H1 (cell line): ENCODE data around the gene GALE. TPM values are rescaled to one million over a fixed set of nuclear protein-coding genes. Genes with fewer than 3 reads are reported as not detected.

ENCODE experiments used
- CTCF ChIA-PET: fragments of 300-600 bp; sonication (Branson Sonifier 250); formaldehyde crosslinking; loops from one replicate; lab custom pipeline; 2021; ENCODE audit not compliant: partially characterized antibody; lab: Charles Lee
- POLR2A ChIA-PET: fragments of 300-600 bp; sonication (Branson Sonifier 250); formaldehyde crosslinking; loops from one replicate; lab custom pipeline; 2021; ENCODE audit warnings: inconsistent platforms; ENCODE audit not compliant: partially characterized antibody; lab: Charles Lee
- DNase-seq, 2 experiments: peaks; one replicate each; pipeline versions ENCODE4 v3.0.0 to v3.0.0-alpha.2; 2010 to 2022; ENCODE audit warnings: low spot score in 2 of 2, low read depth in 1 of 2, mixed read lengths in 1 of 2
- FAIRE-seq: peaks from 2 replicates; lab custom pipeline; 2011; peaks lifted over from hg19 to GRCh38; lab: Jason Lieb, UNC
- H2AFZ ChIP-seq: 2 replicates; pipeline ENCODE4 v1.8.1; 2012; ENCODE audit warnings: low read length, inconsistent platforms
- H2AK5ac ChIP-seq: 2 replicates; pipeline ENCODE4 v1.6.1; 2013; ENCODE audit warnings: low read depth, low read length
- H2BK120ac ChIP-seq: replicated peaks from 2 replicates; pipeline ENCODE3; 2013; ENCODE audit warnings: low read depth, low read length, inconsistent platforms
- H2BK12ac ChIP-seq: 2 replicates; pipeline ENCODE4 v1.6.1; 2013; ENCODE audit warnings: low read depth, low read length
- H2BK15ac ChIP-seq: 2 replicates; pipeline ENCODE4 v1.6.1; 2013; ENCODE audit warnings: low read length
- H2BK20ac ChIP-seq: 2 replicates; pipeline ENCODE4 v1.6.1; 2013; ENCODE audit warnings: low read length
- H2BK5ac ChIP-seq: 2 replicates; pipeline ENCODE4 v1.6.1; 2013; ENCODE audit warnings: low read depth, low read length
- H3K14ac ChIP-seq: 2 replicates; pipeline ENCODE4 v1.6.1; 2013; ENCODE audit warnings: inconsistent platforms; ENCODE audit not compliant: insufficient read length
- H3K18ac ChIP-seq: 2 replicates; pipeline ENCODE4 v1.6.1; 2013; ENCODE audit warnings: low read length; ENCODE audit errors: extremely low read depth
- H3K23ac ChIP-seq: 2 replicates; pipeline ENCODE4 v1.6.1; 2013; ENCODE audit warnings: inconsistent platforms; ENCODE audit not compliant: insufficient read length
- H3K23me2 ChIP-seq: 2 replicates; pipeline ENCODE4 v1.6.1; 2013; ENCODE audit warnings: low read depth, low read length
- H3K27ac ChIP-seq: 2 replicates; pipeline ENCODE4 v1.6.1; 2011; ENCODE audit warnings: low read depth, low read length, inconsistent platforms
- H3K27me3 ChIP-seq, 4 experiments: replicated peaks in 1 of 4; 1 replicate in 1 of 4; 2 replicates in 3 of 4; pipeline versions ENCODE4 v1.6.1 to v1.8.1; 2011 to 2013; ENCODE audit warnings: low read length in 3 of 4, mild to moderate bottlenecking in 3 of 4, inconsistent platforms in 2 of 4, mixed read lengths in 2 of 4, moderate library complexity in 1 of 4; ENCODE audit not compliant: control insufficient read depth in 3 of 4, insufficient read depth in 3 of 4; ENCODE audit errors: extremely low read depth in 1 of 4
- H3K36me3 ChIP-seq, 4 experiments: 2 replicates each; pipeline versions ENCODE4 v1.6.1 to v1.8.1; 2011 to 2013; ENCODE audit warnings: mild to moderate bottlenecking in 4 of 4, low read length in 3 of 4, moderate library complexity in 2 of 4, control low read depth in 1 of 4, inconsistent platforms in 1 of 4; ENCODE audit not compliant: insufficient read depth in 4 of 4, control insufficient read depth in 2 of 4
- H3K4ac ChIP-seq: replicated peaks from 2 replicates; pipeline ENCODE3; 2013; ENCODE audit warnings: low read length, low read depth, mixed read lengths, inconsistent platforms; ENCODE audit not compliant: insufficient read length
- H3K4me1 ChIP-seq, 4 experiments: replicated peaks in 1 of 4; 1 replicate in 1 of 4; 2 replicates in 3 of 4; pipeline versions ENCODE4 v1.6.1 to v1.8.1; 2011 to 2013; ENCODE audit warnings: low read length in 3 of 4, inconsistent platforms in 2 of 4, mixed read lengths in 1 of 4; ENCODE audit not compliant: insufficient read depth in 4 of 4, control insufficient read depth in 3 of 4
- H3K4me2 ChIP-seq, 2 experiments: 2 replicates each; pipeline versions ENCODE4 v1.6.1 to v1.8.1; 2011 to 2013; ENCODE audit warnings: low read depth in 2 of 2, low read length in 2 of 2, control low read depth in 1 of 2, inconsistent platforms in 1 of 2, mild to moderate bottlenecking in 1 of 2; ENCODE audit not compliant: insufficient read depth in 1 of 2
- H3K4me3 ChIP-seq, 4 experiments: fragments of 200-600, 300-600 bp in 1 of 4; sonication (generic), shearing (Covaris generic), sonication (Bioruptor Twin) in 1 of 4; 2 replicates each; pipeline versions ENCODE4 v1.5.1 to v1.8.1; 2011 to 2016; ENCODE audit warnings: low read length in 4 of 4, low read depth in 3 of 4, control low read depth in 2 of 4, inconsistent platforms in 2 of 4, mild to moderate bottlenecking in 2 of 4, mixed read lengths in 1 of 4, moderate library complexity in 1 of 4; ENCODE audit not compliant: insufficient read depth in 2 of 4; ENCODE audit errors: extremely low read depth in 1 of 4
- H3K56ac ChIP-seq: replicated peaks from 2 replicates; pipeline ENCODE3; 2013; ENCODE audit warnings: low read depth, mild to moderate bottlenecking, mixed read lengths, low read length, inconsistent platforms; ENCODE audit not compliant: insufficient read length
- H3K79me1 ChIP-seq: 2 replicates; pipeline ENCODE4 v1.6.1; 2013; ENCODE audit warnings: low read depth, low read length, control low read depth
- H3K79me2 ChIP-seq, 2 experiments: 2 replicates each; pipeline versions ENCODE4 v1.6.1 to v1.8.1; 2012 to 2013; ENCODE audit warnings: low read length in 2 of 2, mild to moderate bottlenecking in 2 of 2, inconsistent platforms in 1 of 2; ENCODE audit not compliant: insufficient read depth in 2 of 2, control insufficient read depth in 1 of 2
- H3K9ac ChIP-seq, 4 experiments: replicated peaks in 1 of 4; 1 replicate in 1 of 4; 2 replicates in 3 of 4; pipeline versions ENCODE4 v1.6.1 to v1.8.1; 2011 to 2013; ENCODE audit warnings: low read depth in 3 of 4, low read length in 3 of 4, control low read depth in 2 of 4, mild to moderate bottlenecking in 2 of 4, moderate library complexity in 2 of 4, inconsistent platforms in 1 of 4; ENCODE audit errors: extremely low read depth in 1 of 4
- H3K9me3 ChIP-seq, 2 experiments: 2 replicates each; pipeline versions ENCODE4 v1.6.1 to v1.8.1; 2012 to 2013; ENCODE audit warnings: mild to moderate bottlenecking in 2 of 2, moderate library complexity in 2 of 2, control low read depth in 1 of 2, inconsistent platforms in 1 of 2, low read depth in 1 of 2, low read length in 1 of 2, mixed read lengths in 1 of 2; ENCODE audit not compliant: insufficient read depth in 2 of 2
- H4K20me1 ChIP-seq, 2 experiments: replicated peaks in 1 of 2; 2 replicates each; pipeline versions ENCODE3 to v1.8.1; 2011 to 2013; ENCODE audit warnings: inconsistent platforms in 2 of 2, low read length in 2 of 2, mild to moderate bottlenecking in 1 of 2; ENCODE audit not compliant: insufficient read depth in 2 of 2, control insufficient read depth in 1 of 2
- H4K5ac ChIP-seq: 2 replicates; pipeline ENCODE4 v1.6.1; 2013; ENCODE audit warnings: low read length, low read depth, mixed read lengths, inconsistent platforms; ENCODE audit not compliant: insufficient read length
- H4K8ac ChIP-seq: 2 replicates; pipeline ENCODE4 v1.8.0; 2013; ENCODE audit warnings: mild to moderate bottlenecking, moderate library complexity, low read length, inconsistent platforms; ENCODE audit not compliant: insufficient read depth; ENCODE audit errors: extremely low read depth
- H4K91ac ChIP-seq: replicated peaks from 2 replicates; pipeline ENCODE3; 2013; ENCODE audit warnings: low read length, mixed read lengths, inconsistent platforms; ENCODE audit not compliant: insufficient read length
- ASH2L ChIP-seq: fragments of 200-600, 300-600 bp; sonication (generic); IDR thresholded peaks from one replicate; pipeline ENCODE4 v1.7.1; 2017; ENCODE audit warnings: low read length
- CBX5 ChIP-seq: fragments of 300-800, 300-1000 bp; sonication (generic); IDR thresholded peaks from 2 replicates; pipeline ENCODE4 v1.7.1; 2016; ENCODE audit warnings: antibody characterized with exemption, low read length, low read depth
- CHD2 ChIP-seq: IDR thresholded peaks from 2 replicates; pipeline ENCODE4 v1.6.1; 2012; ENCODE audit warnings: low read length, improper control_type of control experiment
- CREB1 ChIP-seq: IDR thresholded peaks from 2 replicates; pipeline ENCODE4 v1.6.1; 2012; ENCODE audit warnings: inconsistent platforms
- EP300 ChIP-seq, 2 experiments: IDR thresholded peaks; 1 replicate in 1 of 2; 2 replicates in 1 of 2; pipeline ENCODE4 v1.6.1; 2011 to 2012; ENCODE audit warnings: low read depth in 2 of 2, low read length in 2 of 2, mild to moderate bottlenecking in 2 of 2, borderline replicate concordance in 1 of 2, inconsistent platforms in 1 of 2, moderate library complexity in 1 of 2
- JUN ChIP-seq: IDR thresholded peaks from 2 replicates; pipeline ENCODE4 v1.6.1; 2011; ENCODE audit warnings: low read depth, mild to moderate bottlenecking, improper control_type of control experiment, low read length
- NRF1 ChIP-seq: IDR thresholded peaks from 2 replicates; pipeline ENCODE4 v1.6.1; 2011; ENCODE audit warnings: mild to moderate bottlenecking, low read depth, low read length, improper control_type of control experiment
- POLR2A ChIP-seq, 2 experiments: IDR thresholded peaks; 1 replicate in 1 of 2; 2 replicates in 1 of 2; pipeline ENCODE4 v1.6.1; 2011; ENCODE audit warnings: low read depth in 2 of 2, low read length in 2 of 2, mild to moderate bottlenecking in 2 of 2; ENCODE audit errors: control extremely low read depth in 1 of 2
- SP4 ChIP-seq: IDR thresholded peaks from 2 replicates; pipeline ENCODE4 v1.6.1; 2012; ENCODE audit warnings: low read length, inconsistent platforms
- TAF1 ChIP-seq: IDR thresholded peaks from 2 replicates; pipeline ENCODE4 v1.6.1; 2011; ENCODE audit warnings: mild to moderate bottlenecking, low read depth, low read length
- USF2 ChIP-seq: IDR thresholded peaks from 2 replicates; pipeline ENCODE4 v1.6.1; 2011; ENCODE audit warnings: low read length, improper control_type of control experiment
- YY1 ChIP-seq: IDR thresholded peaks from 2 replicates; pipeline ENCODE4 v1.6.1; 2011; ENCODE audit warnings: low read depth, mild to moderate bottlenecking, low read length
- WGBS, 2 experiments: shearing (Covaris generic) in 1 of 2; methylation state at CpG; one replicate each; pipeline versions ENCODE4 v1.1.6 to v1.1.7; 2013 to 2015; ENCODE audit warnings: low lambda C conversion rate in 2 of 2, mixed read lengths in 2 of 2, inconsistent platforms in 1 of 2, low coverage in 1 of 2, missing lambda C conversion rate in 1 of 2; ENCODE audit not compliant: insufficient replicate concordance in 2 of 2, insufficient coverage in 1 of 2, insufficient read length in 1 of 2; ENCODE audit errors: extremely low coverage in 1 of 2, missing lambda C conversion rate in 1 of 2; 5-methylcytosine and 5-hydroxymethylcytosine counted together
- polyA plus RNA-seq, 7 experiments: library from polyadenylated mRNA; depleted of rRNA in 3 of 7; stranded (reverse) in 5 of 7; unstranded in 2 of 7; fragments of >200 nt in 5 of 7; fragments of 200-250 nt in 2 of 7; gene quantifications; 1 replicate in 5 of 7; 2 replicates in 1 of 7; 4 replicates in 1 of 7; pipeline versions ENCODE4 v1.2.1 to v1.2.3, GENCODE V29; 2011 to 2013; ENCODE audit warnings: missing spikeins in 2 of 7, mixed read lengths in 2 of 7
- total RNA-seq: library from RNA; stranded (reverse); fragmentation: NEBNext Ultra II Directional; extraction: Animal tissue kit (Norgen Biotek cat#: 25700); gene quantifications from 2 replicates; pipeline ENCODE4 v1.2.1, GENCODE V29; 2021

GALE gene
- total and polyA plus RNA-seq, 2 of the 8 experiments (the other 6 are each of a cell fraction or from before 2014, with no cell fraction given), result 26.0 to 33.9 TPM

GRCh38 chr1:23774174-23774880, 26.2 kb downstream of the GALE start:
- no peak overlapping the region for H2BK20ac ChIP-seq
- H2AK5ac ChIP-seq, result no peak overlapping the region
- H3K9ac ChIP-seq, result no peak overlapping the region
- H3K4me3 ChIP-seq, result no peak overlapping the region
- CTCF ChIA-PET, result interaction anchor here (0.9 to 1.8 kb wide), 11 partner anchors 9 to 142 kb away, joined by 3 to 5 read pairs (median 4); partner anchors contain the start of gene ELOA
- H3K4me2 ChIP-seq, result no peak overlapping the region
- H3K79me2 ChIP-seq, result peaks cover 8 to 18% of the 10 kb centered on the region in 2 experiments
- H2BK12ac ChIP-seq, result no peak overlapping the region
- no peaks in the 10 kb centered on the region for H3K9me3 ChIP-seq
- POLR2A ChIA-PET, result interaction anchor here (1.2 to 12.5 kb wide), 2 partner anchors 21 to 78 kb away, joined by 3 to 192 read pairs; partner anchors contain the start of genes GALE and LYPLA2
- H3K18ac ChIP-seq, result no peak overlapping the region
- peaks cover 6% of the 10 kb centered on the region; the same call in 1 of the 2 replicates for H3K23me2 ChIP-seq
- no peaks in the 10 kb centered on the region for H3K27me3 ChIP-seq
- DNase-seq (no peak), FAIRE-seq (no peak)
- no peak overlapping the region for H2BK5ac ChIP-seq
- H3K4ac ChIP-seq, result no peak overlapping the region
- H3K79me1 ChIP-seq, result 0 out of 2 replicates have a peak, but pooled peaks cover 4% of the 10 kb centered on the region
- no peak overlapping the region for H4K8ac ChIP-seq
- H4K5ac ChIP-seq, result no peak overlapping the region
- H3K27ac ChIP-seq, result no peak overlapping the region
- no peak overlapping the region for H3K14ac ChIP-seq
- H3K4me1 ChIP-seq, result peaks cover 0 to 4% (median 3%) of the 10 kb centered on the region in 4 experiments; a peak in 3 of 7 replicates
- no peak overlapping the region for H2BK15ac ChIP-seq
- peaks cover 0 to 4% of the 10 kb centered on the region in 2 experiments for H4K20me1 ChIP-seq
- WGBS, 2 experiments, result 90% methylated on average over 6 of the region's 6 CpGs; no CpG with 5 or more reads in 1 of the 2 experiments
- H2BK120ac ChIP-seq, result no peak overlapping the region
- peaks cover 0 to 4% (median 0%) of the 10 kb centered on the region in 4 experiments; a peak in 1 of 8 replicates for H3K36me3 ChIP-seq
- H2AFZ ChIP-seq, result no peak overlapping the region
- no peak overlapping the region for H4K91ac ChIP-seq
- no peak overlapping the region for H3K56ac ChIP-seq
- H3K23ac ChIP-seq, result no peak overlapping the region
- TF ChIP-seq TAF1 (no peak), USF2 (no peak), ASH2L (no peak), JUN (no peak), CHD2 (no peak), POLR2A (IDR thresholded peaks at IDR 0.05; ENCODE audit: control extremely low read depth in 1 of 2, low read depth in 2 of 2, low read length in 2 of 2) (no peak), SP4 (no peak), CREB1 (no peak), YY1 (no peak), CBX5 (no peak), EP300 (IDR thresholded peaks at IDR 0.05; ENCODE audit: borderline replicate concordance in 1 of 2, low read depth in 2 of 2, low read length in 2 of 2) (no peak), NRF1 (no peak)
